Kidney (tissue), 14 donors: ENCODE results near the gene TPM4. TPM values are rescaled to one million over a fixed set of nuclear protein-coding genes. Genes with fewer than 3 reads are reported as not detected.
"Not testable (repeated sequence)": the region's sequence is repeated elsewhere in the genome, so short reads cannot be mapped to it uniquely, and the experiment has no call there.

Experiments
- DNase-seq, 5 donors: peaks; one replicate each; pipeline ENCODE4 v3.0.0-alpha.2; 2013 to 2020
- FAIRE-seq: peaks from 2 replicates; lab custom pipeline; 2012; peaks lifted over from hg19 to GRCh38; lab: Jason Lieb, UNC
- H3K27ac ChIP-seq, 2 donors: one replicate each; pipeline ENCODE4 v1.7.0; 2013; ENCODE audit warnings: low read depth in 2 of 2, low read length in 2 of 2, inconsistent platforms in 1 of 2
- H3K27me3 ChIP-seq: one replicate; pipeline ENCODE4 v1.7.1; 2013; ENCODE audit warnings: low read length, inconsistent platforms; ENCODE audit not compliant: control insufficient read depth, insufficient read depth
- H3K36me3 ChIP-seq, 3 donors: one replicate each; pipeline versions ENCODE4 v1.7.0 to v1.7.1; 2013; ENCODE audit warnings: low read length in 3 of 3, control low read depth in 1 of 3, inconsistent platforms in 1 of 3; ENCODE audit not compliant: insufficient read depth in 3 of 3, control insufficient read depth in 2 of 3
- H3K4me1 ChIP-seq, 3 donors: one replicate each; pipeline versions ENCODE4 v1.7.0 to v1.7.1; 2013; ENCODE audit warnings: low read length in 3 of 3, inconsistent platforms in 1 of 3, low read depth in 1 of 3; ENCODE audit not compliant: control insufficient read depth in 2 of 3, insufficient read depth in 2 of 3
- H3K4me3 ChIP-seq, 3 donors: one replicate each; pipeline versions ENCODE4 v1.7.0 to v1.8.1; 2013; ENCODE audit warnings: low read length in 3 of 3, control low read depth in 1 of 3, inconsistent platforms in 1 of 3
- H3K9ac ChIP-seq, 3 donors: one replicate each; pipeline versions ENCODE4 v1.7.0 to v1.7.1; 2013; ENCODE audit warnings: low read length in 3 of 3, control low read depth in 1 of 3, inconsistent platforms in 1 of 3
- H3K9me3 ChIP-seq, 3 donors: one replicate each; pipeline versions ENCODE4 v1.7.0 to v1.7.1; 2013; ENCODE audit warnings: low read length in 3 of 3, control low read depth in 1 of 3, inconsistent platforms in 1 of 3; ENCODE audit not compliant: control insufficient read depth in 2 of 3, insufficient read depth in 1 of 3
- CTCF ChIP-seq: IDR thresholded peaks from 3 replicates; pipeline ENCODE4 v1.5.1; 2012; ENCODE audit warnings: mild to moderate bottlenecking, moderate library complexity, borderline replicate concordance; ENCODE audit not compliant: insufficient read depth; ENCODE audit errors: extremely low read depth
- intact Hi-C: fragments of 100-400 bp; cut with DNase I; formaldehyde crosslinking; loops from one replicate; pipeline ENCODE4 v1.11.1; 2022
- polyA plus RNA-seq: library from polyadenylated mRNA; stranded (reverse); fragments of 350-450 nt; fragmentation: Illumina TruSeq; extraction: RNeasy Lipid Tissue Mini Kit (QIAGEN cat#74804); gene quantifications from one replicate; pipeline ENCODE4 v1.2.3, GENCODE V29; 2014; ENCODE audit warnings: low read depth, low replicate concordance; ENCODE audit not compliant: insufficient read depth
- total RNA-seq: library from RNA; stranded (reverse); fragmentation: NEBNext Ultra II Directional; extraction: Animal tissue kit (Norgen Biotek cat#: 25700); gene quantifications from one replicate; pipeline ENCODE4 v1.2.1, GENCODE V29; 2021
- donor health status: control.
- donor health status: control.
- donor health status: control.
- donor health status: control.
- donor health status: control.
- donor health status: DM: yes; HTN: yes; CAD: no.
- donor health status: Normal renal cell carcinoma (clear cell type).

TPM4 gene
- total and polyA plus RNA-seq, 2 donors from 2014 or later: 132 to 273 TPM

GRCh38 chr19:16098821-16099220, 22.5 kb downstream of the TPM4 start:
- Histone ChIP-seq H3K27me3 (no peaks in the 10 kb centered on the region), H3K9ac (no peak overlapping the region), H3K36me3 (peaks cover 5 to 16% (median 12%) of the 10 kb centered on the region in 3 donors), H3K9me3 (no peaks in the 10 kb centered on the region), H3K4me3 (no peak overlapping the region), H3K4me1 (no peaks in the 10 kb centered on the region), H3K27ac (no peak overlapping the region)
- DNase-seq (peak in 1 of 5 donors; percentile 4), FAIRE-seq (no peak)
- intact Hi-C loops: no loop called here
- no peak for TF ChIP-seq CTCF

GRCh38 chr19:16099314-16099965, 23.1 kb downstream of the TPM4 start:
- H3K9ac ChIP-seq, FAIRE-seq, intact Hi-C loops, H3K4me3 ChIP-seq, H3K27ac ChIP-seq, H3K9me3 ChIP-seq, H3K4me1 ChIP-seq, H3K27me3 ChIP-seq: not testable (repeated sequence)
- H3K36me3 ChIP-seq: peaks cover 5 to 16% (median 12%) of the 10 kb centered on the region in 3 donors
- DNase-seq: peak in 1 of 5 donors; percentile 44

- Histone ChIP-seq H3K4me1 (no peaks in the 10 kb centered on the region), H3K27ac (no peak overlapping the region), H3K9me3 (no peaks in the 10 kb centered on the region), H3K9ac (no peak overlapping the region), H3K36me3 (peaks cover 3 to 16% (median 9%) of the 10 kb centered on the region in 3 donors), H3K27me3 (no peaks in the 10 kb centered on the region), H3K4me3 (no peak overlapping the region)
- DNase-seq: no peak
- TF ChIP-seq CTCF: no peak
- intact Hi-C loops: no loop called here
- no peak for FAIRE-seq
These were observed 24.2 kb downstream of the TPM4 start for GRCh38 chr19:16100524-16100923.

GRCh38 chr19:16104722-16105121, 28.4 kb downstream of the TPM4 start:
- Histone ChIP-seq H3K4me1 (no peaks in the 10 kb centered on the region), H3K27ac (no peak overlapping the region), H3K36me3 (peaks cover 0 to 10% (median 6%) of the 10 kb centered on the region in 3 donors), H3K9ac (no peak overlapping the region), H3K27me3 (no peaks in the 10 kb centered on the region), H3K9me3 (no peaks in the 10 kb centered on the region), H3K4me3 (no peak overlapping the region)
- TF ChIP-seq CTCF: no peak
- intact Hi-C loops: no loop called here
- no peak for FAIRE-seq
- DNase-seq: no peak
